Esophagus squamous epithelium (tissue), 5 donors: ENCODE measurements around the gene R3HDML. TPM values are rescaled to one million over a fixed set of nuclear protein-coding genes. Genes with fewer than 3 reads are reported as not detected.
"Not testable (repeated sequence)": the region's sequence is repeated elsewhere in the genome, so short reads cannot be mapped to it uniquely, and the experiment has no call there.

Source experiments
- DNase-seq: peaks from one replicate; lab custom pipeline; 2025; lab: John Stamatoyannopoulos, UW
- H3K27ac ChIP-seq, 4 donors: fragments of 200-600 bp; sonication (generic); one replicate each; pipeline ENCODE4 v1.5.1; 2016 to 2019; ENCODE audit warnings: mild to moderate bottlenecking in 1 of 4
- H3K27me3 ChIP-seq, 4 donors: fragments of 200-600 bp; sonication (generic); 1 replicate in 3 of 4; 2 replicates in 1 of 4; pipeline versions ENCODE4 v1.5.1 to v1.6.0; 2017 to 2021; ENCODE audit warnings: antibody characterized with exemption in 1 of 4
- H3K36me3 ChIP-seq, 3 donors: fragments of 200-600 bp; sonication (generic); one replicate each; pipeline ENCODE4 v1.5.1; 2016 to 2019
- H3K4me1 ChIP-seq, 3 donors: fragments of 200-600 bp; sonication (generic); one replicate each; pipeline ENCODE4 v1.5.1; 2017 to 2019
- H3K4me3 ChIP-seq, 4 donors: fragments of 200-600 bp; sonication (generic); 1 replicate in 3 of 4; 2 replicates in 1 of 4; pipeline ENCODE4 v1.5.1; 2016 to 2019; ENCODE audit warnings: mild to moderate bottlenecking in 2 of 4, moderate library complexity in 1 of 4
- H3K9me3 ChIP-seq, 3 donors: fragments of 200-600 bp; sonication (generic); one replicate each; pipeline ENCODE4 v1.5.1; 2016 to 2019
- POLR2A ChIP-seq, 4 donors: fragments of 450-650 bp; IDR thresholded peaks; one replicate each; pipeline ENCODE4 v1.6.1; 2017; ENCODE audit warnings: antibody characterized with exemption in 4 of 4, mild to moderate bottlenecking in 4 of 4, moderate library complexity in 3 of 4
- WGBS, 2 donors: methylation state at CpG; one replicate each; pipeline ENCODE4 v1.1.5; 2018; 5-methylcytosine and 5-hydroxymethylcytosine counted together
- intact Hi-C: fragments of 100-400 bp; cut with DNase I; formaldehyde crosslinking; loops from one replicate; pipeline ENCODE4 v1.15.0; 2022
- total RNA-seq, 4 donors: library from RNA; depleted of rRNA; stranded (reverse); fragments of >200 nt; gene quantifications; one replicate each; pipeline ENCODE4 v1.1.0, GENCODE V29; 2016
- TF ChIP-seq, protein P1 (sequence below), 6 experiments: fragments of 450-650 bp in 4 of 6; fragments of 200-600 bp in 2 of 6; sonication (generic) in 2 of 6; IDR thresholded peaks; one replicate each; pipeline ENCODE4 v1.5.1; 2016 to 2019; ENCODE audit warnings: antibody characterized with exemption in 6 of 6, mild to moderate bottlenecking in 4 of 6, moderate library complexity in 4 of 6
- donor health status: DM: yes; HTN: yes; CAD: no.

R3HDML gene
- total RNA-seq, 4 donors from 2014 or later: not detected

DNA sequence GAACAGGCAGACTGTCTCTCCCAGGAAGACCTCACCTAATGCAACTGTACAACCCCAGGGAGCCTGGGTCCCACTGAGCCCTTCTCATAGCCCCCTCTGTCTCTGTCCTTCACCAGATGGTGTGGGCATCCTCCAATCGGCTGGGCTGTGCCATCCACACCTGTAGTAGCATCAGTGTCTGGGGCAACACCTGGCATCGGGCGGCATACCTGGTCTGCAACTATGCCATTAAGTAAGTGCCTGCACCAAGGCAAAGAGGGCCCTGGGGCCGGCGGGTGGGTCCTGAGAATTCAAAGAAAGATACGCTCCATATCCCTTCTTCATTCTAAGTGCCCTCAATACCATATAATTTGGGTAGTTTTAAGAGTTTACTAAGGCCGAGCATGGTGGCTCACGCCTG, 8.3 kb downstream of the R3HDML start:
- no peaks in the 10 kb centered on the region for H3K36me3 ChIP-seq
- DNase-seq: no peak
- TF ChIP-seq, protein P1, sequence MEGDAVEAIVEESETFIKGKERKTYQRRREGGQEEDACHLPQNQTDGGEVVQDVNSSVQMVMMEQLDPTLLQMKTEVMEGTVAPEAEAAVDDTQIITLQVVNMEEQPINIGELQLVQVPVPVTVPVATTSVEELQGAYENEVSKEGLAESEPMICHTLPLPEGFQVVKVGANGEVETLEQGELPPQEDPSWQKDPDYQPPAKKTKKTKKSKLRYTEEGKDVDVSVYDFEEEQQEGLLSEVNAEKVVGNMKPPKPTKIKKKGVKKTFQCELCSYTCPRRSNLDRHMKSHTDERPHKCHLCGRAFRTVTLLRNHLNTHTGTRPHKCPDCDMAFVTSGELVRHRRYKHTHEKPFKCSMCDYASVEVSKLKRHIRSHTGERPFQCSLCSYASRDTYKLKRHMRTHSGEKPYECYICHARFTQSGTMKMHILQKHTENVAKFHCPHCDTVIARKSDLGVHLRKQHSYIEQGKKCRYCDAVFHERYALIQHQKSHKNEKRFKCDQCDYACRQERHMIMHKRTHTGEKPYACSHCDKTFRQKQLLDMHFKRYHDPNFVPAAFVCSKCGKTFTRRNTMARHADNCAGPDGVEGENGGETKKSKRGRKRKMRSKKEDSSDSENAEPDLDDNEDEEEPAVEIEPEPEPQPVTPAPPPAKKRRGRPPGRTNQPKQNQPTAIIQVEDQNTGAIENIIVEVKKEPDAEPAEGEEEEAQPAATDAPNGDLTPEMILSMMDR (IDR thresholded peaks at IDR 0.05): no peak
- no peak for TF ChIP-seq POLR2A (IDR thresholded peaks at IDR 0.05)
- no peaks in the 10 kb centered on the region for H3K4me1 ChIP-seq
- no peak overlapping the region for H3K4me3 ChIP-seq
- WGBS, 2 donors: 79 to 81% methylated on average over 3 to 7 of the region's 8 CpGs
- no peak overlapping the region for H3K27ac ChIP-seq
- no peaks in the 10 kb centered on the region for H3K9me3 ChIP-seq
- intact Hi-C loops: no loop called here
- peaks cover 0 to 23% (median 0%) of the 10 kb centered on the region in 4 donors for H3K27me3 ChIP-seq

DNA sequence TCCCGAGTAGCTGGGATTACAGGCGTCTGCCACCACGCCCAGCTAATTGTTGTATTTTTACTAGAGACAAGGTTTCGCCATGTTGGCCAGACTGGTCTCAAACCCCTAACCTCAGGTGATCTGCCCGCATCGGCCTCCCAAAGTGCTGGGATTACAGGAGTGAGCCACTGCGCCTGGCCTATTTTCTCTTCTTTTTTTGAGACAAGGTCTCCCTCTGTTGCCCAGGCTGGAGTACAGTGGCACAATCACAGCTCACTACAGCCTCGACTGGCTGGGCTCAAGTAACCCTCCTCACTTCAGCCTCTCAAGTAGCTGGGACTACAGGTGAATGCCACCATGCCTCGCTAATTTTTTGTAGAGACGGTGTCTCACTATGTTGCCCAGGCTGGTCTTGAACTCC, 9.1 kb downstream of the R3HDML start:
- not testable (repeated sequence) for H3K4me3 ChIP-seq, H3K27ac ChIP-seq, DNase-seq

DNA sequence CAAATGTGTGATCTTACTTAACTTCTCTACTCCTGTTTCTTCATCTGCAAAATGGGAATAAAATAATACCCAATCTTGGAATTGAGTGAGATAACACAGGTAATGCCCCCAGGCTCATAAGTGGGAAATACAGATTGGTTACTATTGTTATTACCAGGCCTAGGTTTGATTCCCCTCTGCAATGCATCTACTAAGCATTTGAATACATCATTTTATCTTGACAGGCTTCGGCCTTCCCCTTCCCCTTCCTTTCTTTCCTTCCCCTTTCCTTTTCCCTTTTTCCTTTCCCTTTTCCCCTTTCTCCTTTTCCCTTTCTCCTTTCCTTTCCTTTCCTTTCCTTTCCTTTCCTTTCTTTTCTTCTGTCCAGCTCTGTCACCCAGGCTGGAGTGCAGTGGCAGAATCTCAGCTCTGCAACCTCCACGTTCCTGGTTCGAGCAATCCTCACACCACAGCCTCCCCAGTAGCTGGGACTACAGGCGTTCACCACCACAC, 11.4 kb downstream of the R3HDML start:
- 86 to 90% methylated on average over 4 of the region's 4 CpGs for WGBS, 2 donors
- intact Hi-C loops: no loop called here
- Histone ChIP-seq H3K27ac (no peak overlapping the region), H3K4me3 (no peak overlapping the region), H3K27me3 (peaks cover 0 to 24% (median 0%) of the 10 kb centered on the region in 4 donors), H3K36me3 (no peaks in the 10 kb centered on the region), H3K4me1 (no peaks in the 10 kb centered on the region), H3K9me3 (no peaks in the 10 kb centered on the region)
- TF ChIP-seq, protein P1 (IDR thresholded peaks at IDR 0.05): no peak
- TF ChIP-seq POLR2A (IDR thresholded peaks at IDR 0.05): no peak
- no peak for DNase-seq

More for the DNA sequence above, 9.1 kb downstream of the R3HDML start:
- H3K36me3 ChIP-seq, H3K9me3 ChIP-seq, intact Hi-C loops, H3K4me1 ChIP-seq: not testable (repeated sequence)
- H3K27me3 ChIP-seq: peaks cover 0 to 27% (median 0%) of the 10 kb centered on the region in 4 donors
- WGBS, 2 donors: 77 to 83% methylated on average over 8 of the region's 10 CpGs

DNA sequence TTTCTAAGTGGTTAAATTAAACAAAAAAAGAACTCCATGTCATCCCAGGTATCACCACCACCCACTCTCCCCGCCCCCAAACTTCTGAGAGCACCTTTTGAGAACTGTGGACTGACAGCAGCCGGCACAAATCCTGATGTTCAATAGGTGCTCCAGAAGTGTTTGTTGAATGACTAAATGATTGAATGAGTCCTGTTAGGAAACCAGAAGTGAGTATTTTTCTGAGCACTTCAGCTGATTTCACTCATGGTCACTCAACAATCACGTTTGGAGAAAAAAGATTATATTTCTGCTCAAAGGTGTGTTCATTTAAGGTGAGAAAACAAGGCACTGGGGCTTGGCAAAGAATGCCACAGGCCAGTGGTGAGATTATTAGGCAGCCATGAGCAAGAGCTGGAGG, 12.5 kb downstream of the R3HDML start:
- H3K9me3 ChIP-seq: no peaks in the 10 kb centered on the region
- no peak overlapping the region for H3K27ac ChIP-seq
- intact Hi-C loops: no loop called here
- H3K4me3 ChIP-seq: no peak overlapping the region
- no peaks in the 10 kb centered on the region for H3K36me3 ChIP-seq
- DNase-seq: no peak
- peaks cover 0 to 28% (median 0%) of the 10 kb centered on the region in 4 donors for H3K27me3 ChIP-seq
- TF ChIP-seq POLR2A (IDR thresholded peaks at IDR 0.05): no peak
- TF ChIP-seq, protein P1 (IDR thresholded peaks at IDR 0.05): no peak
- H3K4me1 ChIP-seq: no peaks in the 10 kb centered on the region
- 60 to 61% methylated on average over 3 of the region's 3 CpGs for WGBS, 2 donors

DNA sequence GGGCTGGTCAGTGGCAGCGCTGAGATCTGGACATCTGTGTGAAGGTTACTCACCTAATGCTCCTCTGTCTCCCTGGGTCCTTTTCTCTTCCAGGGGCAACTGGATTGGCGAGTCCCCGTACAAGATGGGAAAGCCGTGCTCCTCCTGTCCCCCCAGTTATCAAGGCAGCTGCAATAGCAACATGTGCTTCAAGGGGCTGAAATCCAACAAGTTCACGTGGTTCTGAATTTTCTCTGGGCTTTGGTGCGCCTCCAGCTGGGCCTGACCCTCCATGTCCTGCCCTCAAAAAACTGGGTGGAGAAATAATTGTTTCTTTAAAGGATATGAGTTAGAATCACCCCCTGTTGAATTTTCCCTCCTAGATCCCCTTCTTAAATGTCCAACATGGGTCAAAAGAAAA, 13.7 kb downstream of the R3HDML start:
- no peak for TF ChIP-seq POLR2A (IDR thresholded peaks at IDR 0.05)
- TF ChIP-seq, protein P1 (IDR thresholded peaks at IDR 0.05): no peak
- intact Hi-C loops: no loop called here
- no peak overlapping the region for H3K4me3 ChIP-seq
- DNase-seq: no peak
- no peaks in the 10 kb centered on the region for H3K9me3 ChIP-seq
- no peaks in the 10 kb centered on the region for H3K36me3 ChIP-seq
- H3K4me1 ChIP-seq: no peaks in the 10 kb centered on the region
- no peak overlapping the region for H3K27ac ChIP-seq
- H3K27me3 ChIP-seq: peaks cover 0 to 36% (median 0%) of the 10 kb centered on the region in 4 donors
- WGBS, 2 donors: 87 to 89% methylated on average over 6 of the region's 6 CpGs
